Neuronal stem cell (in vitro differentiated cells): ENCODE data around the gene PLEKHG3.

Experiments
- DNase-seq: peaks from one replicate; pipeline ENCODE4 v3.0.0-alpha.2; 2013; ENCODE audit warnings: low spot score
- H2AFZ ChIP-seq: one replicate; pipeline ENCODE4 v1.6.1; 2013; ENCODE audit warnings: mild to moderate bottlenecking, low read length, inconsistent platforms
- H2AK5ac ChIP-seq: 2 replicates; pipeline ENCODE4 v1.6.1; 2013; ENCODE audit warnings: low read depth, mild to moderate bottlenecking, inconsistent platforms, low read length, moderate library complexity, mixed read lengths
- H2BK120ac ChIP-seq: 2 replicates; pipeline ENCODE4 v1.6.1; 2013; ENCODE audit warnings: low read depth, mild to moderate bottlenecking, inconsistent platforms, low read length, moderate library complexity, mixed read lengths
- H2BK12ac ChIP-seq: one replicate; pipeline ENCODE4 v1.6.1; 2013; ENCODE audit warnings: low read length, inconsistent platforms
- H2BK15ac ChIP-seq: 2 replicates; pipeline ENCODE4 v1.6.1; 2013; ENCODE audit warnings: mild to moderate bottlenecking, low read length, inconsistent platforms, mixed read lengths
- H2BK5ac ChIP-seq: one replicate; pipeline ENCODE4 v1.6.1; 2013; ENCODE audit warnings: inconsistent platforms, mild to moderate bottlenecking, low read length, moderate library complexity
- H3K14ac ChIP-seq: one replicate; pipeline ENCODE4 v1.6.1; 2013; ENCODE audit warnings: low read length, inconsistent platforms
- H3K18ac ChIP-seq: 2 replicates; pipeline ENCODE4 v1.6.1; 2013; ENCODE audit warnings: low read length, inconsistent platforms
- H3K23ac ChIP-seq: 2 replicates; pipeline ENCODE4 v1.6.1; 2013; ENCODE audit warnings: low read depth, mild to moderate bottlenecking, mixed read lengths, low read length, inconsistent platforms; ENCODE audit not compliant: poor library complexity
- H3K27ac ChIP-seq: replicated peaks from 3 replicates; pipeline ENCODE4 v1.5.1; 2013; ENCODE audit warnings: low read length, inconsistent platforms
- H3K27me3 ChIP-seq, 3 experiments: 2 replicates each; pipeline ENCODE4 v1.6.1; 2013; ENCODE audit warnings: low read length in 3 of 3, mild to moderate bottlenecking in 2 of 3, inconsistent platforms in 1 of 3, low read depth in 1 of 3, mixed read lengths in 1 of 3, moderate library complexity in 1 of 3; ENCODE audit not compliant: control insufficient read depth in 3 of 3, insufficient read depth in 3 of 3
- H3K36me3 ChIP-seq, 2 donors: replicated peaks in 1 of 2; 2 replicates each; pipeline ENCODE4 v1.6.1; 2013; ENCODE audit warnings: low read length in 2 of 2; ENCODE audit not compliant: control insufficient read depth in 2 of 2, insufficient read depth in 2 of 2
- H3K4ac ChIP-seq: 2 replicates; pipeline ENCODE4 v1.6.1; 2013; ENCODE audit warnings: inconsistent platforms, mild to moderate bottlenecking, low read length, moderate library complexity
- H3K4me1 ChIP-seq, 2 donors: 1 replicate in 1 of 2; 2 replicates in 1 of 2; pipeline ENCODE4 v1.6.1; 2013; ENCODE audit warnings: low read length in 2 of 2, low read depth in 1 of 2; ENCODE audit not compliant: control insufficient read depth in 2 of 2, insufficient read depth in 1 of 2
- H3K4me2 ChIP-seq: one replicate; pipeline ENCODE4 v1.6.1; 2013; ENCODE audit warnings: mild to moderate bottlenecking, low read length, inconsistent platforms; ENCODE audit not compliant: insufficient read depth, poor library complexity, severe bottlenecking
- H3K4me3 ChIP-seq, 2 donors: 2 replicates each; pipeline ENCODE4 v1.5.1; 2013; ENCODE audit warnings: low read length in 2 of 2, mild to moderate bottlenecking in 2 of 2, inconsistent platforms in 1 of 2, moderate library complexity in 1 of 2
- H3K79me1 ChIP-seq: one replicate; pipeline ENCODE4 v1.6.1; 2013; ENCODE audit warnings: low read depth, mild to moderate bottlenecking, inconsistent platforms, low read length, moderate library complexity
- H3K9ac ChIP-seq: one replicate; pipeline ENCODE4 v1.6.1; 2013; ENCODE audit warnings: mild to moderate bottlenecking, low read depth, low read length, inconsistent platforms; ENCODE audit not compliant: poor library complexity
- H3K9me3 ChIP-seq, 2 donors: replicated peaks in 1 of 2; 2 replicates each; pipeline versions ENCODE3 to v1.6.1; 2013; ENCODE audit warnings: low read length in 2 of 2, mild to moderate bottlenecking in 2 of 2, inconsistent platforms in 1 of 2, low read depth in 1 of 2, mixed read lengths in 1 of 2, moderate library complexity in 1 of 2; ENCODE audit not compliant: control insufficient read depth in 2 of 2, insufficient read depth in 1 of 2
- H4K8ac ChIP-seq: one replicate; pipeline ENCODE4 v1.6.1; 2013; ENCODE audit warnings: low read depth, mild to moderate bottlenecking, inconsistent platforms, low read length, moderate library complexity
- H4K91ac ChIP-seq: one replicate; pipeline ENCODE4 v1.6.1; 2013; ENCODE audit warnings: low read length, low read depth, mild to moderate bottlenecking, inconsistent platforms; ENCODE audit not compliant: poor library complexity
- WGBS, 2 donors: extraction: QIAGEN DNeasy Blood & Tissue Kit; methylation state at CpG; one replicate each; pipeline ENCODE4 v1.1.7; 2013; ENCODE audit warnings: missing lambda C conversion rate in 2 of 2, mixed read lengths in 1 of 2; ENCODE audit not compliant: insufficient read length in 2 of 2, insufficient replicate concordance in 1 of 2; ENCODE audit errors: extremely low coverage in 2 of 2; 5-methylcytosine and 5-hydroxymethylcytosine counted together

PLEKHG3 gene

GRCh38 chr14:64698903-64699302 lies 5.3 kb upstream of the PLEKHG3 start:
- Histone ChIP-seq H2BK12ac (no peak overlapping the region), H2BK5ac (no peak overlapping the region), H3K4me3 (no peak overlapping the region), H3K36me3 (no peaks in the 10 kb centered on the region), H3K14ac (no peak overlapping the region), H4K91ac (no peak overlapping the region), H3K9me3 (no peaks in the 10 kb centered on the region), H3K4me1 (peaks cover 12 to 13% of the 10 kb centered on the region in 2 donors), H2AFZ (no peak overlapping the region), H3K4ac (no peak overlapping the region), H4K8ac (no peak overlapping the region), H2BK120ac (no peak overlapping the region), H2AK5ac (no peak overlapping the region), H2BK15ac (no peak overlapping the region), H3K27me3 (peaks cover 0 to 83% (median 0%) of the 10 kb centered on the region in 3 experiments), H3K4me2 (no peak overlapping the region), H3K79me1 (no peaks in the 10 kb centered on the region), H3K23ac (no peak overlapping the region), H3K9ac (no peak overlapping the region), H3K27ac (no peak overlapping the region), H3K18ac (no peak overlapping the region)
- DNase-seq: no peak
- WGBS, 2 donors: no CpG with 5 or more reads among the region's 7 CpGs

DNA sequence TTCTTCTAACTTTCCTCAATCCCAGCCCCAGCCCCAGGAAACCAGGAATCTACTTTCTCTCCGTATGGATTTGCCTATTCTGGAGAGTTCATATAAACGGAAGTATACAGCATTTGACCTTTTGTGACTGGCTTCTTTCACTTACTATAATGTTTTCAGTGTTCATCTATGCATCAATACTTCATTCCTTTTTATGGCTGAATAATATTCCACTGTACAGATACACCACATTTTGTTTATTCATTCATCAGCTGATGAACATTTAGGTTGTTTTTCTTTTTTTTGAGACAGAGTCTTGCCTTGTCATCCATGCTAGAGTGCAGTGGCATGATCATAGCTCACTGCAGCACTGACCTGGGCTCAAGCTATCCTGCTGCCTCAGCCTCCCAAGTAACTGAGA lies 3.9 kb upstream of the PLEKHG3 start:
- no CpG with 5 or more reads among the region's 2 CpGs for WGBS, 2 donors
- Histone ChIP-seq H4K8ac (no peak overlapping the region), H2BK5ac (no peak overlapping the region), H2BK15ac (no peak overlapping the region), H3K79me1 (peaks cover 3% of the 10 kb centered on the region), H3K18ac (no peak overlapping the region), H2AK5ac (no peak overlapping the region), H4K91ac (no peak overlapping the region), H3K9me3 (no peaks in the 10 kb centered on the region), H3K4me3 (no peak overlapping the region), H2BK120ac (no peak overlapping the region), H3K27me3 (peaks cover 0 to 73% (median 0%) of the 10 kb centered on the region in 3 experiments), H3K23ac (no peak overlapping the region), H3K27ac (no peak overlapping the region), H3K14ac (no peak overlapping the region), H3K4ac (no peak overlapping the region), H3K9ac (no peak overlapping the region), H2AFZ (no peak overlapping the region), H3K36me3 (no peaks in the 10 kb centered on the region), H3K4me2 (no peak overlapping the region), H3K4me1 (peaks cover 11 to 13% of the 10 kb centered on the region in 2 donors), H2BK12ac (no peak overlapping the region)
- DNase-seq: no peak

DNA sequence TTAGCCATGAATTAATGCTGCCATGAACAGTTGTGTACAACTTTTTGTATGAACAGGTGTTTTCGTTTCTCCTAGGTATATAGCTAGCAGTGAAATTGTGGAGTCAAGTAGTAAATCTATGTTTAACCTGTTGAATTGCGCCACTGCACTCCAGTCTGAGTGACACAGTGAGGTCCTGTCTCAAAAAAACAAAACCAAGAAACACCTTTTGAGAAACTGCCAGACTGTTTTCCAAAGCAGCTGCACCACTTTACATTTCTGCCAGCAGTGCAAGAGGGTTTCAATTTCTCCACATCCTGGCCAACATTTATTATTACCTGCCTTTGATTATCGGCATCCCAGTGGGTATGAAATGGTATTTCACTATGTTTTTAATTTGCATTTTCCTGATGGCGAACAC lies 3.3 kb upstream of the PLEKHG3 start:
- DNase-seq: no peak
- H4K91ac ChIP-seq: no peak overlapping the region
- no peak overlapping the region for H2BK12ac ChIP-seq
- H2BK120ac ChIP-seq: no peak overlapping the region
- no peaks in the 10 kb centered on the region for H3K9me3 ChIP-seq
- H3K9ac ChIP-seq: no peak overlapping the region
- peaks cover 0 to 67% (median 0%) of the 10 kb centered on the region in 3 experiments for H3K27me3 ChIP-seq
- H3K27ac ChIP-seq: no peak overlapping the region
- H3K4me3 ChIP-seq: no peak overlapping the region
- no CpG with 5 or more reads among the region's 4 CpGs for WGBS, 2 donors
- H2AFZ ChIP-seq: no peak overlapping the region
- no peak overlapping the region for H4K8ac ChIP-seq
- no peak overlapping the region for H3K18ac ChIP-seq
- H3K4me1 ChIP-seq: peaks cover 14 to 17% of the 10 kb centered on the region in 2 donors
- H3K23ac ChIP-seq: no peak overlapping the region
- peaks cover 3% of the 10 kb centered on the region for H3K79me1 ChIP-seq
- H2BK5ac ChIP-seq: no peak overlapping the region
- no peak overlapping the region for H2BK15ac ChIP-seq
- H3K4ac ChIP-seq: no peak overlapping the region
- H3K36me3 ChIP-seq: no peaks in the 10 kb centered on the region
- no peak overlapping the region for H2AK5ac ChIP-seq
- H3K4me2 ChIP-seq: no peak overlapping the region
- H3K14ac ChIP-seq: no peak overlapping the region

- Histone ChIP-seq H3K36me3 (no peaks in the 10 kb centered on the region), H3K9me3 (no peaks in the 10 kb centered on the region), H3K79me1 (peaks cover 3% of the 10 kb centered on the region), H3K4me3 (no peak overlapping the region), H3K27ac (no peak overlapping the region), H2AK5ac (no peak overlapping the region), H3K23ac (no peak overlapping the region), H2BK12ac (no peak overlapping the region), H3K27me3 (peaks cover 0 to 61% (median 0%) of the 10 kb centered on the region in 3 experiments), H3K14ac (no peak overlapping the region), H3K4me1 (peaks cover 16 to 24% of the 10 kb centered on the region in 2 donors), H3K9ac (no peak overlapping the region), H3K4ac (no peak overlapping the region), H4K91ac (no peak overlapping the region), H4K8ac (no peak overlapping the region), H2AFZ (no peak overlapping the region), H2BK15ac (no peak overlapping the region), H3K4me2 (no peak overlapping the region), H2BK5ac (no peak overlapping the region), H2BK120ac (no peak overlapping the region), H3K18ac (no peak overlapping the region)
- WGBS, 2 donors: no CpG with 5 or more reads among the region's 1 CpG
- DNase-seq: no peak
Measured at GRCh38 chr14:64701660-64702059, 2.6 kb upstream of the PLEKHG3 start.
